ENCODE measurements around the gene ZNF136. TPM values are rescaled to one million over a fixed set of nuclear protein-coding genes. Genes with fewer than 3 reads are reported as not detected.
A peak's percentile ranks its signal among the peaks of the same experiment; 100 is the strongest.

ZNF136 gene
- total RNA-seq = 10 to 100 TPM; 12.7 to 27.7 TPM

DNA sequence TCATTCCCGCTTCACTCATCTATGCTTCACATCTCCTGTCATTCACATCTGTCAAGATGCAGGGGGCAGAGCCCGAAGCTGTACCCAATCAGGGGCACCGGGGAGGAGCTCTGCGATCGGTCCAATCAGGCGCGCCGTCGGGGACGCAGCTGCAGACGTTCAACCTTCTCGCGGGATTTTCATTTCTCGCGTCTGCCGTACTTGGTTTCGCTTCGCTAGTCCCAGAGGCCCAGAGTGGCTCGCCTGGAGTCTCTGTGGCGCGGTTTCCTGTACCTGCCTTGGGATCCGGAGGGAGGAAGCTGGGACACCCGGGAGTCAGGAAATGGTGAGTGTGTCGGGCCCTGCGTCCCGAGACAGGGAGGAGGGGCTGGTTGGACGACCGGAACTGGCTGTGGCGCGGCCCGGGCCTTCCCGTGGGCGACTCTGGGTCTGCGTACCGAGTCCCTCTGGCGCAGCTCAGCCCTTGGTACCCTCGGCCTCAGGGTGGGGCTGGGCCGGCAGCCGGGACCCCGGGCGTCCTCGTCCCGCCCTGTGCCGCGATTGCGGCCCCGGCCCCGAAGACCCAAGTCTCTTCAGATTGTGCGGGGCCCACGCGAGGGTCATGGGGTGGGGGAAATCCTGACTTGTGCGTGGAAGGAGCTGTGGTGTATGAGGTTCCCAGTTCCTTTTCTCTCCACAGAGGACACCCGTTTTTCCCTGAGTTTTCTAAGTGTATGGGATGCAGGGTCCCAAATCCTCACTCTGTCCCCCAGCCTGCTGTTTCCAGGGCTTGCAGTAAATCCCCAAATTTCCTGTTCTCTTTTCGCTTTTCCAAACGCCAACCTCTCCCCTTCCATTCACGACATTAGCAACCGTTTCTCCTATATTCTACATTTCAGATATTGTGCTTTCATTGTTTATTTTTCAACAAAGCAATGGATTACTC is at the start of gene ZNF136:
ZNF136 (plus strand) TSS at position 215 of the 925 bp plus-strand sequence; CDS start at position 323, 108 bp downstream.
- Histone ChIP-seq H3K27ac (peak within 1 kb of the TSS; percentile 92 to 95), H3K4me1 (ENCODE audit: control insufficient read depth in 1 of 2, low read depth in 2 of 2) (peaks cover 18 to 38% of the 10 kb centered on the region in 2 donors), H3K27me3 (replicated peaks; ENCODE audit: insufficient read depth) (no peaks in the 10 kb centered on the region), H3K4me3 (peak within 1 kb of the TSS; percentile 88), H3K9me3 (no peaks in the 10 kb centered on the region), H3K36me3 (no peaks in the 10 kb centered on the region)
- DNase-seq (ENCODE audit: low spot score) (peak; percentile 79), ATAC-seq (ENCODE audit: insufficient number of reproducible peaks, low FRiP score, low read depth) (peak; percentile 95)
- TF ChIP-seq, protein P1, sequence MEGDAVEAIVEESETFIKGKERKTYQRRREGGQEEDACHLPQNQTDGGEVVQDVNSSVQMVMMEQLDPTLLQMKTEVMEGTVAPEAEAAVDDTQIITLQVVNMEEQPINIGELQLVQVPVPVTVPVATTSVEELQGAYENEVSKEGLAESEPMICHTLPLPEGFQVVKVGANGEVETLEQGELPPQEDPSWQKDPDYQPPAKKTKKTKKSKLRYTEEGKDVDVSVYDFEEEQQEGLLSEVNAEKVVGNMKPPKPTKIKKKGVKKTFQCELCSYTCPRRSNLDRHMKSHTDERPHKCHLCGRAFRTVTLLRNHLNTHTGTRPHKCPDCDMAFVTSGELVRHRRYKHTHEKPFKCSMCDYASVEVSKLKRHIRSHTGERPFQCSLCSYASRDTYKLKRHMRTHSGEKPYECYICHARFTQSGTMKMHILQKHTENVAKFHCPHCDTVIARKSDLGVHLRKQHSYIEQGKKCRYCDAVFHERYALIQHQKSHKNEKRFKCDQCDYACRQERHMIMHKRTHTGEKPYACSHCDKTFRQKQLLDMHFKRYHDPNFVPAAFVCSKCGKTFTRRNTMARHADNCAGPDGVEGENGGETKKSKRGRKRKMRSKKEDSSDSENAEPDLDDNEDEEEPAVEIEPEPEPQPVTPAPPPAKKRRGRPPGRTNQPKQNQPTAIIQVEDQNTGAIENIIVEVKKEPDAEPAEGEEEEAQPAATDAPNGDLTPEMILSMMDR (IDR thresholded peaks at IDR 0.05) = no peak

DNA sequence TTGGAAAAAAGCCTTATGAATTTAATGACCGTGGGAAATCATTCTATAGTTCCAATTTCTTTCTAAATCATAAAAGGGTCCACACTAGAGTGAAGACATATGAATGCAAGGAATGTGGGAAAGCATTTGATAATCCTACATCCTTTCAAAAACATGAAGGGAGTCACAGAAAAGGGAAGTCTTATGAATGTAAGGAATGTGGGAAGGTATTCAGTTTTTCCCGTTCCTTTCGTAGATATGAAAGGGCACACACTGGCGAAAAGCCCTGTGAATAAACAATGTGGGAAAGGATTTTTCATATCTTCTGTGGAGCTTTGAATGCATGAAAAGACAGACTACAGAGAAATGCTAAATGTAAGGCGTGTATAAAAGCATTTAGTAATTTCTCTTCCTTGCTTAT is 49.8 kb upstream of the ZNF136 start:
- TF ChIP-seq, protein P1 (IDR thresholded peaks at IDR 0.05) = no peak
- H3K27ac ChIP-seq = no peak overlapping the region
- peaks cover 25% of the 10 kb centered on the region for H3K9me3 ChIP-seq

DNA sequence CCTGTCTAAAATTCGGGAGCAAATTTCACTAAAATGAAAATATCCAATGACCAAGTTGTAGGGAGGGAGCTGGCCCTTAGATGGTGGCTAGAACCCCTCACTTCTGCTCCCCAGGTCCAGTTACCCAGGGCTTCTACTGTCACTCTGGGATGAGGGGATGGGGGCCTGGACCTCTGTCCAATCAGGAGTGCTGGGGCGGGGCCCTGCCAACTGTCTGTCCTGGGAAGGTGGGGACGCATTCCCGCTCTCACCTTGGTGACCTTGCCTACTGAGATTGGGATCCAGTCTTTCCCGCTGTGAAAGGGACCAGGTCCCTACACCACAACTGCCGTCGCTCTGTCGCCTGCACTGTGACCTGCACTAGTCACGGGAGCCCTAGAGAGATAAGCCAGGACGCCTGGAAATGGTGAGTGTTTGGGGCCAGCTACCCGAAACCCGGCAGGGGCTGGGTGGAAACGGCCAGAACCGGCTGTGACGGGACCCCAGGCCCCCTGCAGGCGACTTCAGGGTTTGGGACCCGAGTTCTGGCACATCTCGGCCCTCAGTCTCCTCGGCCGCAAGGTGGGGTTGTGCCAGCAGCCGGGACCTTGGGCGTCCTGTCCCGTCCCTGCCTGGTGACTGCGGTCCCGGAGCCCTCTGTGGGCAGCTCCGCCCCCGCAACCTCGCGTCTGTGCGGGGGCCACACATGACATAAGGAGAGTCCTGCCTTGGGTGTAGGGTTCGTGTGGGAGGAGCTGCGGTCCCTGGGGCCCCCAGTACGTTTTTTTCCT is 45.5 kb upstream of the ZNF136 start:
- no peak overlapping the region for H3K27ac ChIP-seq
- TF ChIP-seq, protein P1 (IDR thresholded peaks at IDR 0.05) = no peak
- H3K4me1 ChIP-seq (ENCODE audit: control insufficient read depth in 1 of 2, low read depth in 2 of 2) = no peaks in the 10 kb centered on the region
- no peaks in the 10 kb centered on the region for H3K27me3 ChIP-seq (replicated peaks; ENCODE audit: insufficient read depth)
- no peak for DNase-seq (ENCODE audit: low spot score)
- ATAC-seq (ENCODE audit: insufficient number of reproducible peaks, low FRiP score, low read depth) = no peak
- no peak overlapping the region for H3K4me3 ChIP-seq
- peaks cover 5% of the 10 kb centered on the region for H3K36me3 ChIP-seq
- peaks cover 6% of the 10 kb centered on the region for H3K9me3 ChIP-seq

More for the DNA sequence above, 49.8 kb upstream of the ZNF136 start:
- Histone ChIP-seq H3K4me3 (no peak overlapping the region), H3K27me3 (replicated peaks; ENCODE audit: insufficient read depth) (no peaks in the 10 kb centered on the region), H3K4me1 (ENCODE audit: control insufficient read depth in 1 of 2, low read depth in 2 of 2) (no peaks in the 10 kb centered on the region), H3K36me3 (peaks cover 26% of the 10 kb centered on the region)
- ATAC-seq (ENCODE audit: insufficient number of reproducible peaks, low FRiP score, low read depth) = no peak
- DNase-seq (ENCODE audit: low spot score) = no peak

DNA sequence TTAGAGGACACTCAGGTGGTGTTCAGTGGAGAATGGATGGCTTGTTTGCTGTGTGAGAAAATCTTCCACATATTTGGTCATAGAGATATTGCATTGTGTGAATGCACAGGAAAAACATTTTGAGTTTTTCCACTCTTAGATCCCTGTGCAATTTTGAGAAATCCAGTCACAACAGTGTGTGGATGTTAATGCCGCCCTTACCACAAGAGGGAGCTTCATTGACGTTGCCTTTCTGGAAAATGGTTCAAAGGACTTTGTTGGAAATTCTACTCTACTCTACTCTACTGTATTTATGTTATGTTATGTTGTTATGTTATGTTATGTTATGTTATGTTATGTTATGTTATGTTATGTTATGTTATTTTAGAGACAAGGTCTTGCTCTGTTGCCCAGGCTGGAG is 36.2 kb upstream of the ZNF136 start:
- Histone ChIP-seq H3K4me3 (no peak overlapping the region), H3K4me1 (ENCODE audit: control insufficient read depth in 1 of 2, low read depth in 2 of 2) (no peaks in the 10 kb centered on the region), H3K36me3 (peaks cover 3% of the 10 kb centered on the region), H3K27ac (no peak overlapping the region), H3K9me3 (peaks cover 7% of the 10 kb centered on the region), H3K27me3 (replicated peaks; ENCODE audit: insufficient read depth) (no peaks in the 10 kb centered on the region)
- no peak for DNase-seq (ENCODE audit: low spot score)
- ATAC-seq (ENCODE audit: insufficient number of reproducible peaks, low FRiP score, low read depth) = no peak
- TF ChIP-seq, protein P1 (IDR thresholded peaks at IDR 0.05) = peak; percentile 28

DNA sequence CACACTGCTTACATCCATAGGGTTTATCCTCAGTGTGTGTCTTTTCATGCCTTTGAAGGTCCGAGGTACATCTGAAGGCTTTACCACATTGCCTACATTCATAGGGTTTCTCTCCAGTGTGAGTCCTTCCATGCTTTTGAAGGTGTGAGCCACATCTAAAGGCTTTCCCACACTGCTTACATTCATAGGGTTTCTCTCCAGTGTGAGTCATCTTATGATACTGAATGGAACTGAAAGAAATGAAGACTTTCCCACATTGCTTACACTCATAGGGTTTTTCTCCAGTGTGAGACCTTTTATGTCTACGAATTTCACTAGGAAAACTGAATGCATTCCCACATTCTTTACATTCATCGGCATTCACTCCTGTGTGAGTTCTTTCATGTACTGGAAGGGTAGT is 29.8 kb upstream of the ZNF136 start:
- Histone ChIP-seq H3K9me3 (peaks cover 29% of the 10 kb centered on the region), H3K27me3 (replicated peaks; ENCODE audit: insufficient read depth) (no peaks in the 10 kb centered on the region), H3K4me3 (no peak overlapping the region), H3K36me3 (peaks cover 34% of the 10 kb centered on the region), H3K27ac (no peak overlapping the region), H3K4me1 (ENCODE audit: control insufficient read depth in 1 of 2, low read depth in 2 of 2) (no peaks in the 10 kb centered on the region)
- no peak for DNase-seq (ENCODE audit: low spot score)
- TF ChIP-seq, protein P1 (IDR thresholded peaks at IDR 0.05) = no peak
- no peak for ATAC-seq (ENCODE audit: insufficient number of reproducible peaks, low FRiP score, low read depth)
